ENCODE results near the gene RPP40.
"Not testable (repeated sequence)": the region's sequence is repeated elsewhere in the genome, so short reads cannot be mapped to it uniquely, and the experiment has no call there.

RPP40 gene

DNA sequence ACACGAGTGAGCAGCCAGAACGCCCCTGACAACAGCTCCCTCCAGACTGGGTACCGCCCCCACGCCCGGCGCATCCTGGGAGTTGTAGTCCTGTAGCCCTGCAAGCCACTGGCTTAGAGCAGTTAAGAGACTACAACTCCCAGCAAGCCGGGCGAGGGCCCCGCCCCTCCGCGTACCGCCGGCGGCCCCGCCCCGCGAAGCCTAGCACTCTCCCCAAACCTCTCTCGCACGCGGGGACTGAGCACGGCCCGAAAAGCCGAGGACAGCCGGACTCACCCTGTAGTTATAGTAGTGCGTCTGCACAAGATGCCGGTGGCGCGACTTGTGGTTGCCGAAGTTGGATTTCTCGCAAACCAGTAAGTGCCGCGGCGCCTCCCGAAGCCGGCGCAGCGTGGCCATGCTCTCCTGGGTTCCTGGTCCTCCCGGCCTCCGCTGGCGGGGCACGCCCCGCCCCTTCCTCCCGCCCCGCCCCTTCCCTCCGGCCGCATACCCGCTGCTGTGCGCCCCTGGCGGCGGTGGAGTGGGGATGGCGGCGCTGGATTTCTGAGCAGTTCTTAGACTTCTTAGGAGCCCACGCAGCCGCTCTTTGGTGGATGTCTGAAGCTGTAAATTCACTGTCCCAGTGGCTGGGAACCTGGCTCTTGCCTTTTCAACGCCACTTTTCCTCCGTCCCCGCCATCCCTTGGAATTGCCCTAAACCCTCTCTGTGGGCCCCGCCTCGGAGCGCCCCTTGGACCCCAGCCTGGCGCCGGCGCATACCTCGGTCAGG is at the start of gene RPP40:
Gene RPP40 (minus strand): TSS at position 434 of the 769 bp plus-strand sequence. CDS start 35 bp downstream, at position 399.
- peak; percentile 77 to 94 for DNase-seq

DNA sequence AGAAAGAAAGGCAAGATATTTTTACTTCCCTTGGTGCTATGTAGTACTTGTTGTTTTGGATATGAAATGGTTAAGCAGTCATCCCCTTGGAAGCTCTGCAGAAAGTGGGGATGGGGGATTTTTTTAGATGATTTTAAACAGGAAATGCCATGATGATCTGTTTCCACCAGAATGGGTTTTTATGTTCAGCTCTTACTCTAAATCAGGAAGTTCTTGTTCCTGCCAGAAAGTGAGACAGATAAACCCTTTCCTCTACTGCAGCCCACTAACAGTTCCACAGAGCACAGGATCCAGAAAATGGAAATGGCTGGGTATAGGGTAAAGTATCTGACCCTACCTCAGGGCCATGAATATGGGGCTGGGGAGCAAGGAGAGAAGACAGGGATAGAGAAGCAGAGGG is 49.2 kb upstream of the RPP40 start:
- DNase-seq, result no peak

DNA sequence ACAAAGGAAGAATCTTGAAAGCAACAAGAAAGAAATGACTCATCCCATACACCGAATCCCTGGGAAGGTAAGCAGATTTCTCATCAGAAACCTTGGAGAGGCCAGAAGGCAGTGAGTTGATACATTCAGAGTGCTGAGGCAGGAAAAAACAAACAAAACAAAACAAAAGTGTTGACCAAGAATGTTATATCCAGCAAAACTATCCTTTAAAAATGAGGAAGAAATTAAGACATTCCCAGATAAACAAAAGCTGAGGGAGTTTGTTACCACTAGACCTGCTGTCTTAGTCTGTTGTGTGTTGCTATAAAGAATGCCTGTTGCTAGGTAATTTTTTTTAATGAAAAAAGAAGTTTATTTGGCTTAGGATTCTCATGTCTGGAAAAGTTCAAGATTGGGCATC is 47.6 kb upstream of the RPP40 start:
- no peak for DNase-seq

- DNase-seq, result no peak
Measured at GRCh38 chr6:5050009-5050408, 46.2 kb upstream of the RPP40 start.

GRCh38 chr6:5046430-5046829 is 42.6 kb upstream of the RPP40 start:
- DNase-seq, result no peak

DNA sequence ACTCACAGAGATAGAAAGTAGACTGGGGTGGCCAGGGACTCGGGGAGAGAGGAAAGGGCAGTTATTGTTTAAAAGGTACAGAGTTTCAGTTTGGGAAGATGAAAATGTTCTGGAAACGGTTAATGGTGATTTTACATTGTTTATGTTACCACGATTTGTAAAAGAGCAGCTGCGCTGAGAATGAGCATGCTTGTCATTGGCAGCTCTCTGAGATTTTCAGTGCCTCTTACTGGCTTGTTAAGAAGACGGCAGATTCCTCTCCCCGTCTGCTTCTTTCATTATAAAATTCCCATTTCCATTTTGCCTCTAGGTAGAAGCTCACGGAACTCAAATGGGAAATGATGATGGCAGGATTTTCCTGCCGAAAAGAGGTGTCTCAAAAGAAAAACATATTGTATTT is 41.6 kb upstream of the RPP40 start:
- DNase-seq, result no peak

DNA sequence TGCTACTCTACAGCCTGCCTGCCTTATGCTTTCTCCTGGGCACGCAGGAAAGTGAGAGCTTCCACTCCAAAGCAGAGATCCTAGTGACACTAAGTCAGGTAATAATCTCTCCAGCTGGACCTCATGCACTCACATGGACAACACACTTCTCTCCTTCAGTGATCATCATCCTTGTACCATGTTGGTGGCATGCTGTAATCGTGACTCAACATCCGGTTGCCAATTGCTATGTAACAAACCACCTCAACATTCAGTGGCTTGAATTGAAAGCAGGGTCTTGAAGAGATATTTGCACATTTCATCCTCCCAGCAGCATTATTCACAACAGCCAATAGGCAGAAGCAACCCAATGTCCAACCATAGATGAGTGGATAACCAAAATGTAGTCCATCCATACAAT is 41.0 kb upstream of the RPP40 start:
- no peak for DNase-seq

GRCh38 chr6:5042436-5042835 is 38.6 kb upstream of the RPP40 start:
- no peak for DNase-seq

DNA sequence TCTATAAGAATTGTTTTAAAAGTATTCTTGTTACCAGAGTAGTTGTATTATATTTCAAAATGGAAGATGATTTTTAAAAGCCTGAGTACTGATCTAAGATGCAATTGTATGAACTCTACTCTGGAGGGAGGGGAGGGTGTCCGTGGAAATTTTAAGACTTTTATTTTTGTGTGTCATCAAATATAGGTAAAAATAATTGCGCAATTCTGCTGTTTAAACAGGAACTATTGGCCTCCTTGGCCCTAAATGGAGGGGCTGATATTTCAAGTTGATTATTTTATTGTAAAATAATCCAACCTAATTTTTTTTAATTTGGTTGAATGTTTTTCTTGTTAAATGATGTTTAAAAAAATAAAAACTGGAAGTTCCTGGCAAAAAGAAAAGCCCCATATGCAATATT is 38.1 kb upstream of the RPP40 start:
- no peak for DNase-seq

- no peak for DNase-seq
Measured at GRCh38 chr6:5036269-5036668, 32.4 kb upstream of the RPP40 start.

DNA sequence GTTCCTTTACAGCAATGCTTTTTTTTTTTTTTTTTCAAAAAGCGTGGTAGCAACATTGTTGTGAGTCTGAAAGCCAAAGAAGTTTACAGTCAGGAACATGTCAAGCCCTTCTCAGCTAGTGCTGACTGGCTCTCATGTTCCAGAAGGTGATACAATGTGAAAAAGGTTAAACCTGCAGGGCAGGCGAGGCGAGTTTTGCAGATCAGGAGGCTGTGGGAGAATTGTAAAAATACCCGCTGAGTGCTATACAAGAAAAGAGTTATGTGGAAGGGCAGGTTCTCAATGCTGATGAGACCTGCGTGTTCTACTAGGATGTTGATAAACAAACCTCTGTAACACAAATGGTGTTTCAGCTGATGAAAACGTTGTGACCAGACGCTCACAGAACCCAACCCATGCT is 30.9 kb upstream of the RPP40 start:
- DNase-seq, result no peak

DNA sequence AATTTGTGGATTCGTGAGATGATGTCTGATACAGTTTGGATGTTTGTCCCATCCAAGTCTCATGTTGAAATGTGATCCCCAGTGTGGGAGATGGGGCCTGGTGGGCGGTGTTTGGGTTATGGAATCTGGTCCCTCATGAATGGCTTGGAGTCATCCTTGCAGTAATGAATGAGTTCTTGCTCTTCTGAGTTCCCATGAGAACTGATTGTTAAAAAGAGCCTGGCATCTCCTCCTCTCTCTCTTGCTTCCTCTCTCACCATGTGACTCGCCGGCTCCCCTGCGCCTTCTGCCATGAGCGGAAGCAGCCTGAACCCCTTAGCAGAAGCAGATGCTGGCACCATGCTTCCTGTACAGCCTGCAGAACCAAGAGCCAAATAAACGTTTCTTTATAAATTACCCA is 30.5 kb upstream of the RPP40 start:
- no peak for DNase-seq

GRCh38 chr6:5033214-5033904 is 29.5 kb upstream of the RPP40 start:
- DNase-seq, result not testable (repeated sequence)

- DNase-seq, result not testable (repeated sequence)
Measured at GRCh38 chr6:5032706-5033105, 28.9 kb upstream of the RPP40 start.

- no peak for DNase-seq
Measured at GRCh38 chr6:5031150-5031549, 27.3 kb upstream of the RPP40 start.

DNA sequence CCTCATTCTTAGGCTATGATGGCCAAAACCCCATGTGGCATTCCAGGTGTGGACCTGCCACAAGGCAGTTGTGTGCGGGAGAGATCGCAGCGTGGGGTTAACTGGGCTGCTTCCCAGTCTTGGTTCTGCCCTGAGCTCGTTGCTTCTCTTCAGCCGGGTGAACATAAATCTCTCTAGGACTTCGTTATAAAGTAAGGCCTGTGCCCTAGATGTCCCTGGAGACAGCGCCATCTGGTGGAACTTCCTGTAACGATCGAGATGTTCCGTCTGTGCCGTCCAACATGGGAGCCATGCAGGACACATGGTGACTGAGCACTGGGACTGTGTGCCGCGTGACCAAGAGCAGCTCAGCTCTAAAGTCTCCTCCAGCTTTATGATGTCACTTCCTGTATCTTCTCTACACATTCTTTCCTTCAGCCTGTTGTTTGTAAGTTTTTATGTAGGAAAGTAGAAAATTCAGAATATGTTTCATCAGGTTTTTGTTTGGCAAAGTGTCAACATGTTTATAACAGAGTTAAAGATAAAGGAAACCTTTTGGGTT is 26.8 kb upstream of the RPP40 start:
- no peak for DNase-seq

- no peak for DNase-seq
Measured at GRCh38 chr6:5029609-5030008, 25.8 kb upstream of the RPP40 start.

- no peak for DNase-seq
Measured at GRCh38 chr6:5028921-5029320, 25.1 kb upstream of the RPP40 start.

- DNase-seq, result no peak
Measured at GRCh38 chr6:5028301-5028700, 24.5 kb upstream of the RPP40 start.

GRCh38 chr6:5025911-5026819 is 22.3 kb upstream of the RPP40 start:
- DNase-seq, result no peak

GRCh38 chr6:5023923-5024322 is 20.1 kb upstream of the RPP40 start:
- DNase-seq, result no peak

GRCh38 chr6:5020142-5020541 is 16.3 kb upstream of the RPP40 start:
- no peak for DNase-seq

DNA sequence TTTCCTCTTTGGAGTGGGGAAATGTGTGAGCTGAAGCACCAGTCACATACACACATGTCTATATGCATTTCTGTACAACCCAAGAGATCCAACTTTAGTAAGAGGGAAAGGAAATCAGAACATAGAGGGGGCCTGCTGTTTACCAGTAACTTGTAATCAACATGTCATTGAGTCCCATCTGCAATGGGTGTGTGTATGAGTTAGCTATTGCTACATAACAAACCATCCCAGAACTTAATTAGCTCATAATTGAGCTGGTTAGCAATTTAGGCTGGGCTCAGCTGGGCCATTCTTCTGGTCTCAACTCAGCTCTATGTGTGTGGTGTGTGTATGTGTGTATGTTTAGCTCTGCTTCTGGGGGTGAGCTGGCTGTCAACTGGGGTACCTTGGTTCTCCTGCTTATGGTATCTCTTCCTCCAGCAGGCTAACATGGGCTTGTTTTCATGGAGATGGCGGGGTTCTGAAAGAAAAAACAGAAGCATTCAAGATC is 10.3 kb upstream of the RPP40 start:
- no peak for DNase-seq

All from cerebellar nuclear complex (tissue), 1 donor.